Activated CD4-positive, alpha-beta T cell treated with anti-CD3 and anti-CD28 coated beads for 36 hours (primary cell): ENCODE measurements around the gene SLC2A8. TPM values are rescaled to one million over a fixed set of nuclear protein-coding genes. Genes with fewer than 3 reads are reported as not detected.

Experiments
- total RNA-seq, 2 experiments: library from RNA; stranded (reverse); gene quantifications; one replicate each; pipeline ENCODE4 v1.2.3, GENCODE V29; 2021

Gene SLC2A8
- total RNA-seq, 2 experiments from 2014 or later: 1.3 to 1.7 TPM

Other genes with a start within 250 kb of the SLC2A8 start
- gene GARNL3, start 132.4 kb upstream of the SLC2A8 start, total RNA-seq: 1 to 10 TPM; 2.5 to 3.4 TPM
- gene ZNF79, start 27.2 kb downstream of the SLC2A8 start, total RNA-seq: 1 to 10 TPM; 6.9 to 7.6 TPM
- 1,000 to 10,000 TPM; 2,222 to 2,735 TPM for gene RPL12, start 54.2 kb downstream of the SLC2A8 start, total RNA-seq
- 10 to 100 TPM; 20.0 to 20.4 TPM for gene LRSAM1, start 54.3 kb downstream of the SLC2A8 start, total RNA-seq
- 10 to 100 TPM; 15.9 to 18.1 TPM for gene STXBP1, start 215.1 kb downstream of the SLC2A8 start, total RNA-seq